GM23248 (cell line): ENCODE data around the gene SETBP1. TPM values are rescaled to one million over a fixed set of nuclear protein-coding genes. Genes with fewer than 3 reads are reported as not detected.
A peak's percentile ranks its signal among the peaks of the same experiment; 100 is the strongest.

Experiments used
- DNase-seq: peaks from one replicate; pipeline ENCODE4 v3.0.0-alpha.2; 2015
- H2AFZ ChIP-seq: fragments of 200-600 bp; sonication (generic); 2 replicates; pipeline ENCODE4 v1.6.1; 2016; ENCODE audit warnings: antibody characterized with exemption
- H3F3A ChIP-seq: fragments of 200-600 bp; sonication (generic); 2 replicates; pipeline ENCODE4 v1.6.1; 2016; ENCODE audit warnings: mild to moderate bottlenecking, antibody characterized with exemption, mixed run types; ENCODE audit not compliant: insufficient read depth
- H3K27ac ChIP-seq: fragments of 200-600 bp; sonication (generic); 2 replicates; pipeline ENCODE4 v1.5.1; 2016; ENCODE audit warnings: mild to moderate bottlenecking
- H3K27me3 ChIP-seq: fragments of 200-600 bp; sonication (generic); replicated peaks from 2 replicates; pipeline ENCODE4 v1.6.1; 2016; ENCODE audit warnings: mild to moderate bottlenecking; ENCODE audit not compliant: insufficient read depth
- H3K36me3 ChIP-seq: fragments of 200-600 bp; sonication (generic); 2 replicates; pipeline ENCODE4 v1.6.1; 2016; ENCODE audit warnings: low read depth, mild to moderate bottlenecking
- H3K4me1 ChIP-seq: fragments of 200-600 bp; sonication (generic); 2 replicates; pipeline ENCODE4 v1.6.1; 2016; ENCODE audit warnings: mild to moderate bottlenecking; ENCODE audit not compliant: insufficient read depth
- H3K4me2 ChIP-seq: fragments of 200-600 bp; sonication (generic); one replicate; pipeline ENCODE4 v1.6.1; 2016; ENCODE audit warnings: mild to moderate bottlenecking; ENCODE audit not compliant: unreplicated experiment
- H3K4me3 ChIP-seq: fragments of 200-600 bp; sonication (generic); 2 replicates; pipeline ENCODE4 v1.5.1; 2016; ENCODE audit warnings: mild to moderate bottlenecking
- H3K79me2 ChIP-seq: fragments of 200-600 bp; sonication (generic); 2 replicates; pipeline ENCODE4 v1.6.1; 2016; ENCODE audit warnings: mild to moderate bottlenecking; ENCODE audit not compliant: insufficient read depth
- H3K9ac ChIP-seq: fragments of 200-600 bp; sonication (generic); 2 replicates; pipeline ENCODE4 v1.6.1; 2016; ENCODE audit warnings: mild to moderate bottlenecking
- H3K9me2 ChIP-seq: fragments of 200-600 bp; sonication (generic); 2 replicates; pipeline ENCODE4 v1.6.1; 2016; ENCODE audit warnings: mixed run types, mild to moderate bottlenecking, moderate library complexity; ENCODE audit not compliant: insufficient read depth
- H3K9me3 ChIP-seq: fragments of 200-600 bp; sonication (generic); one replicate; pipeline ENCODE4 v1.6.1; 2017; ENCODE audit warnings: low read depth
- H4K20me1 ChIP-seq: fragments of 200-600 bp; sonication (generic); 2 replicates; pipeline ENCODE4 v1.6.0; 2016; ENCODE audit not compliant: insufficient read depth
- EZH2 ChIP-seq: fragments of 200-600 bp; sonication (generic); IDR thresholded peaks from 2 replicates; pipeline ENCODE4 v1.6.1; 2018; ENCODE audit warnings: antibody characterized with exemption, mild to moderate bottlenecking; ENCODE audit not compliant: insufficient read depth, poor library complexity, severe bottlenecking
- EZH2phosphoT487 ChIP-seq: fragments of 200-600 bp; sonication (generic); IDR thresholded peaks from 2 replicates; pipeline ENCODE4 v1.6.1; 2018; ENCODE audit warnings: antibody characterized with exemption, moderate library complexity, mild to moderate bottlenecking, low read depth; ENCODE audit not compliant: insufficient read depth
- WGBS, 2 experiments: methylation state at CpG; one replicate each; pipeline ENCODE4 v1.1.6; 2015 to 2017; ENCODE audit warnings: low lambda C conversion rate in 2 of 2, low coverage in 1 of 2; ENCODE audit errors: missing lambda C conversion rate in 2 of 2; 5-methylcytosine and 5-hydroxymethylcytosine counted together
- in situ Hi-C: fragments of 300-500 bp; cut with MboI; formaldehyde crosslinking; loops from 2 replicates; pipeline ENCODE4 v1.15.0; 2020
- polyA plus RNA-seq: library from polyadenylated mRNA; unstranded; fragments of >200 nt; fragmentation: Nextera tagmentation; extraction: Ambion mirVana; gene quantifications from 2 replicates; pipeline ENCODE4 v1.2.1, GENCODE V29; 2016
- total RNA-seq: library from RNA; depleted of rRNA; stranded (reverse); fragments of >200 nt; shearing (Covaris generic); gene quantifications from 2 replicates; pipeline ENCODE4 v1.2.3, GENCODE V29; 2014

SETBP1 gene
- total and polyA plus RNA-seq, 2 experiments from 2014 or later: 1.3 to 4.1 TPM

- peak overlapping the region; percentile 91 for H3K4me3 ChIP-seq
- in situ Hi-C loops: loop anchor here (10.0 kb wide), 1 partner anchor 212 kb away; no protein-coding TSS in a partner anchor
- H3K27me3 ChIP-seq: no peaks in the 10 kb centered on the region
- no peaks in the 10 kb centered on the region for H3K9me2 ChIP-seq
- peak overlapping the region; percentile 87 for H3K4me2 ChIP-seq
- no peak overlapping the region for H2AFZ ChIP-seq
- no peak for DNase-seq
- 34 to 44% methylated on average over 10 to 12 of the region's 12 CpGs for WGBS, 2 experiments
- no peaks in the 10 kb centered on the region for H4K20me1 ChIP-seq
- no peak overlapping the region for H3K27ac ChIP-seq
- H3K79me2 ChIP-seq: peaks cover 41% of the 10 kb centered on the region
- no peak overlapping the region for H3K9ac ChIP-seq
- TF ChIP-seq EZH2: no peak
- TF ChIP-seq EZH2phosphoT487: no peak
- H3K9me3 ChIP-seq: no peaks in the 10 kb centered on the region
- H3K4me1 ChIP-seq: peaks cover 22% of the 10 kb centered on the region
- H3K36me3 ChIP-seq: no peaks in the 10 kb centered on the region
- peaks cover 7% of the 10 kb centered on the region; the same call in 1 of the 2 replicates for H3F3A ChIP-seq
Observed at GRCh38 chr18:44682201-44682870, 1.6 kb downstream of the SETBP1 start.

- no peak for TF ChIP-seq EZH2
- TF ChIP-seq EZH2phosphoT487: no peak
- Histone ChIP-seq H3K36me3 (no peaks in the 10 kb centered on the region), H3K9ac (no peak overlapping the region), H4K20me1 (no peaks in the 10 kb centered on the region), H3K9me2 (no peaks in the 10 kb centered on the region), H2AFZ (no peak overlapping the region), H3K27me3 (no peaks in the 10 kb centered on the region), H3F3A (peaks cover 7% of the 10 kb centered on the region; the same call in 1 of the 2 replicates), H3K4me3 (peak overlapping the region; percentile 91; the same call in 1 of the 2 replicates), H3K27ac (no peak overlapping the region), H3K4me1 (peaks cover 22% of the 10 kb centered on the region), H3K79me2 (peaks cover 42% of the 10 kb centered on the region), H3K4me2 (no peak overlapping the region), H3K9me3 (no peaks in the 10 kb centered on the region)
- no peak for DNase-seq
- WGBS, 2 experiments: 40 to 52% methylated on average over 4 of the region's 4 CpGs
- in situ Hi-C loops: loop anchor here (10.0 kb wide), 1 partner anchor 212 kb away; no protein-coding TSS in a partner anchor
Observed at GRCh38 chr18:44682871-44683221, 2.2 kb downstream of the SETBP1 start.

GRCh38 chr18:44683556-44683955 is 2.9 kb downstream of the SETBP1 start:
- no peak overlapping the region for H3K4me3 ChIP-seq
- H2AFZ ChIP-seq: no peak overlapping the region
- peaks cover 19% of the 10 kb centered on the region for H3K4me1 ChIP-seq
- in situ Hi-C loops: loop anchor here (10.0 kb wide), 1 partner anchor 211 kb away; no protein-coding TSS in a partner anchor
- no peaks in the 10 kb centered on the region for H3K9me3 ChIP-seq
- peaks cover 46% of the 10 kb centered on the region for H3K79me2 ChIP-seq
- H3K27me3 ChIP-seq: no peaks in the 10 kb centered on the region
- no peak overlapping the region for H3K27ac ChIP-seq
- no peak overlapping the region for H3K9ac ChIP-seq
- peaks cover 7% of the 10 kb centered on the region; the same call in 1 of the 2 replicates for H3F3A ChIP-seq
- peak; percentile 38 for DNase-seq
- H3K4me2 ChIP-seq: no peak overlapping the region
- no peaks in the 10 kb centered on the region for H3K9me2 ChIP-seq
- H4K20me1 ChIP-seq: no peaks in the 10 kb centered on the region
- no peaks in the 10 kb centered on the region for H3K36me3 ChIP-seq
- TF ChIP-seq EZH2 (no peak), EZH2phosphoT487 (no peak)

- DNase-seq: no peak
- Histone ChIP-seq H3F3A (peaks cover 7% of the 10 kb centered on the region; the same call in 1 of the 2 replicates), H3K27me3 (no peaks in the 10 kb centered on the region), H3K9me2 (no peaks in the 10 kb centered on the region), H3K27ac (no peak overlapping the region), H2AFZ (no peak overlapping the region), H3K4me2 (no peak overlapping the region), H3K9ac (no peak overlapping the region), H3K4me3 (no peak overlapping the region), H3K36me3 (no peaks in the 10 kb centered on the region), H4K20me1 (no peaks in the 10 kb centered on the region), H3K4me1 (peaks cover 18% of the 10 kb centered on the region; the same call in 1 of the 2 replicates), H3K79me2 (peaks cover 50% of the 10 kb centered on the region), H3K9me3 (no peaks in the 10 kb centered on the region)
- 80 to 87% methylated on average over 6 of the region's 6 CpGs for WGBS, 2 experiments
- TF ChIP-seq EZH2 (no peak), EZH2phosphoT487 (no peak)
- in situ Hi-C loops: loop anchor here (10.0 kb wide), 1 partner anchor 210 kb away; no protein-coding TSS in a partner anchor
Observed at GRCh38 chr18:44685296-44685695, 4.6 kb downstream of the SETBP1 start.
